NCI-H2171 (cell line): ENCODE data around the gene PTPRT.
A peak's percentile ranks its signal among the peaks of the same experiment; 100 is the strongest.

Experiments
- DNase-seq: peaks from one replicate; lab custom pipeline; 2025; lab: John Stamatoyannopoulos, UW

PTPRT gene

DNA sequence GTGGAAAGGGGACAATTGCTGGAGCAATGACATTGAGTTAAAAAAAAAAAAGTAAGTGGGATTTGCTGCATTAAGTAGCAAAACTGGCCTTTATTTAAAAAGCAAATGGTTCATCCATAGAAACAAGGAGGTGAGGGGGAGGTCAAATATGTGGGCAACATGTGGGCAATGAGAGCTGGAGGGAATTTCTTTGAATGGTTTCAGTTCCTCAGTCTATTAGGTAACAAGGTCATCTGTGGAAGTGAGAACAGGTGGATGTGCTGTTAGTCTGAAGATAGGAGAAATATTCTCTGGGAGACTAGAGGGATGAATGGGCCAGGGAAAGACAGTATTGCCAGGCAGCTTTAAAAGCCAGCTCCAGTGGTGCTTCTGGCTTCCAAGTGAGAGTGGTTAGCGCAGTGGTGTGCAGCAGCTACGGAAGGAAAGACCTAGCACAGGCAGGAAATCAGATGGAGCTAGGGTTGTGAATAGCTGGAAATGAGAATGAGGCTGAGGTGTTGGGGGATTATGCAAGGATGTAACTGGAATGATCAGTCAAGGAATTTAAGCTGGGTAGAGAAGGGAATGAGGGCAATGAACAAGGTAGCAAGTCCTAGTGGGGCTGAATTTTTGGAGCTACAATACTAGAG, 727.6 kb downstream of the PTPRT start:
- no peak for DNase-seq

DNA sequence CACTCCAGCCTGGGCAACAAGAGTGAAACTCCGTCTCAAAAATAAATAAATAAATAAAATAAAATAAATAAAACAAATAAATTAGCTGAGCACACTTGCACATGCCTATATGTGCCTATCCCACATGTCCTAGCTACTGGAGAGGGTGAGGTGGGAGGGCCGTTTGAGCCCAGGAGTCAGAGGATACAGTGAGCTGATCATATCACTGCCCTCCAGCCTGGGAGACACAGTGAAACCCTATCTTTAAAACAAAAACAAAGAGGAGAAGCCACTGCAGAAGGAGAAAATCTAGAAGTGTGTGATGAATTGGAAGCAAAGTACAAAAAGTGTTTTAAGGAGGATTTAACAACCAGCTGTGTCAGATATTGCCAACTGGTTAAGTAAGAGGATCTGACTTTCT, 728.4 kb downstream of the PTPRT start:
- no peak for DNase-seq

DNA sequence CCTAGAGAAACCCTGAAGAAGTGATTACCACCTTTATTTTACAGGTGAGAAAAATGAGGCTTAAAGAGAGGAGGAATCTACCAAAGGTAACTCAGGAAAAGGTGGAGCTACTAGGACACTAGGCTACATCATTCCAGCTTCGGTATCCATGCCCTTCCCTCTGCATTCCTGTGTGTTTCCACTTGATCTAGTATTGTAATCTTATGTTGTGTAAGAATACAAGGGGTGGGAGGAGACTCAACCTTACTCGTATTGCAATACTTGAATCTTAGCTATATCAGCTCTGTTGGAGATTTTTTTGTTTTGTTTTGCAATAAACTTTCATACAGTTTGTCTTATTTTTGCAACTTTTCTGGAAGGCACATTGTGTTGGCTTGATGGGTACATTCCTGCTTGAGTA, 742.4 kb downstream of the PTPRT start:
- DNase-seq, result no peak

DNA sequence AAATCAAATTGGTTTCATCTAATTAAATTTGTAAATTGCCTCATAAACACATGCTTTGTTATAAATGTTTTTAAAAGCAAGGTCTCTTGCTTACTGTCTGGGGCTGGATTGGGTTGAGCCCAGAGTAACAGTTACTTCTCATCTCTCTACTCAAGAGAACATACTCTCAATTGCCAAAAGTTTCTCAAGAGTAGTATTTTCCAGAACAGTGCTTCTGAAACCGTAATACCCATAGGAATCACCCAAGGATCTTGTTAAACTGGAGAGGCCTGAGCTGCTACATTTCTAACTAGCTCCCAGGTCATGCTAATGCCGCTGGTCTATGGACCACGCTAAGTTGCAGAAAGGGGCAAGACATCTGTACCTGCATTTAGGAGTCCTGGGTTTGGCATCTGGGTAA, 744.9 kb downstream of the PTPRT start:
- no peak for DNase-seq

DNA sequence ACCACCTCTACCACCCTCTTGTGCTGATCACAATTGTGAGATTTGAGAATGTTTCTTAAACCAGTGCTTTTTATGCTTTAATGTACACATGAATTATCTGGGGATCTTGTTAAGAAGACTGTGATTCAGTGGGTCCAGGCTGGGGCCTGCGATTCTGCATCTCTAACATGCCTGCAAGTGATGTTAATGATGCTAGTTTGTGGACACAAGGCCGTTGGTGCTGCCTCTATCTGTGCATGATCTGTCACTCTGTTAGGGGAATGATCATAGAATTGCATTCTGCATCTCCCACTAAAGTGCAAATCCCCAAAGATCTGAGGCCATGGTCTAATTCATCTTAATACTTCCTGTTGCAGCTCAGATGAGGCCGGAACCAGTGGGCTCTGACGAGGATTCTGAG, 746.5 kb downstream of the PTPRT start:
- DNase-seq, result no peak

DNA sequence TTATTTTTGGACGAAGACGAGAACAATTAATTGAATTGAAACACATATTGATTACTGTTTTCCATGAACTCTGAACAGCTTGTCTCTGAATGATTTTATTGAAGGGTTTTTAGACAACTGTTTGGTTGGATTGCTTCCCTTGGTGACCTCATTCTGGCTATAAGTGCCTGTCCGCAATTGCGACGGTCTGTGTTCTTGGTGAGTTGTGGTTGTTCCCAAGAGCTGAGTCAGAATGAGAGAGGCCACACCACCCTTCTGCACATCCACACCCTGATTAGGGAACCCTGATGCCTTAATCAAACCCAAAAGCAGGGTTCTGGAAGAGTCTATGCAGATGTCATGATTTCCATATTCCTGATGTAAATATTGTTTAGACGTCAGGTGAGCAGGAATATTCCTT, 747.0 kb downstream of the PTPRT start:
- no peak for DNase-seq

DNA sequence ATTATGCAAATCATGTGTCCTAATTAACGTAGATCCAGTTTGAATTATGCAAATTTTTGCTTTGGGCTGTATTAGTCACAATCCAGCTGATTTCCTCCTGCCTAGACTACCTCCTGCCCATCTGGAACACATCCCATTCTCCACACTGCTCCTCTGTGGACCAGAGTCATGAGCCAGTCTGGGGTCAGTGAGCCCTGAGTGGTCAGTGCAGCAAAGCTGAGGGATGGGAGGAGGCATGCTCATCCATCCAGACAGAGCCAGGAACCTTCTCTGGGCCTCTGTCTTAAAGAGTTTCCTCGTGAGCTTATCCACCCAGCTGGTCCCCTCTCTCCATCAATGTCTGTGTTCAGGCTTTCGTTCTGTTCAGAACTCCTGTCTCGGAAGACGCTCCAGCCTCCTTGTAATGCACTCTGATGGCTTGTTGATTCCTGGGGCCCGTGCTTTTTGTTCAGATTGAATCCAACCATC, 747.8 kb downstream of the PTPRT start:
- no peak for DNase-seq

DNA sequence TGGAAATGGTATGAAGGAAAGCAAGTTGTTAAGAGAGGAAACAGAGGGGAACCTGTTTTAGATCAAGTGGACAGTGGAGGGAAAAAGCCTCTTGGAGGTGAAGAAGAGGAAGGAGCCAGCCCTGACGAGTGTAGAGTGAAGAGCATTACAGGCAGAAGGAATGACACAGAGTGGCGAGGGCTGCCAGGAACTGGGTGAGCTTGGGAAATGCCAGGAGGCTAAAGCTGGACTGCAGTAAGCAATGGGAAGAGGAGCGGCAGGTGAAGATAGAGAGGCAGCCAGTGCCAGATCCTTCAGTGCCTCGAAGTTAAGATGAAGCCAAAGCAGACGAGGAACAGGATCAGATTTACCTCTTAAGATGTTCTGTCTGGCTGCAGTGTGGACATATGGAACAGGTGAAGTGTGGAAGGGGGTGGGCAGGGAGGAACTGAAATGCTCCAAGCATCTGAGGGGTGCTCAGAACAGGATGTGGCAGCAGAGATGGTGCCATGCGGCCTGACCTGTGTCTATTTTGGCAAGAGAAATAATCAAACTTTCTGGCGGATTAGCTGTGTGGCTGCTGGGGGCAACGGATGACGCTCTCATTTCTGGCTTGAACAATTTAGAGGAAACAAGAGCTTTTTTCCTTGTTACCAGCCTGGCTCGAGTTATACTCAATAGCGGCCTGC, 748.4 kb downstream of the PTPRT start:
- no peak for DNase-seq

DNA sequence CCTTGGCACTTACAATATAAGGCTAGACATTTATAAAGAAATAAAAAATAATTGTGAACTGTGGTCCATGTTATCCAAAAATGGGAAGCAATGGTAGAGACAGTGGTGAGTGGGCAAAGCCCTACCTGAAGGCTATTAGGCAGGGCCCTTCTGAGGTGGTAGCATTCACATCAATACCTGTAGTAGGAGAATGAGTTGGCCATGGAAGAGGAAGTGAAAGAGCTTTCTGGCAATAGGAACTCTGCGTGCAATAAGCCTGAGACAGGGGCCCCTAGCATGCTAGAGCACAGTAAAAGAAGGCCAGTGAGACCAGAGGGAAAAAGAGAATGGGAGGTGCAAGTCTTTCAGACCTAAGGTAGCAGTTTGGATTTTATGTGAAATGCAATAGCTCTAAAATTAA, 754.5 kb downstream of the PTPRT start:
- DNase-seq, result no peak

DNA sequence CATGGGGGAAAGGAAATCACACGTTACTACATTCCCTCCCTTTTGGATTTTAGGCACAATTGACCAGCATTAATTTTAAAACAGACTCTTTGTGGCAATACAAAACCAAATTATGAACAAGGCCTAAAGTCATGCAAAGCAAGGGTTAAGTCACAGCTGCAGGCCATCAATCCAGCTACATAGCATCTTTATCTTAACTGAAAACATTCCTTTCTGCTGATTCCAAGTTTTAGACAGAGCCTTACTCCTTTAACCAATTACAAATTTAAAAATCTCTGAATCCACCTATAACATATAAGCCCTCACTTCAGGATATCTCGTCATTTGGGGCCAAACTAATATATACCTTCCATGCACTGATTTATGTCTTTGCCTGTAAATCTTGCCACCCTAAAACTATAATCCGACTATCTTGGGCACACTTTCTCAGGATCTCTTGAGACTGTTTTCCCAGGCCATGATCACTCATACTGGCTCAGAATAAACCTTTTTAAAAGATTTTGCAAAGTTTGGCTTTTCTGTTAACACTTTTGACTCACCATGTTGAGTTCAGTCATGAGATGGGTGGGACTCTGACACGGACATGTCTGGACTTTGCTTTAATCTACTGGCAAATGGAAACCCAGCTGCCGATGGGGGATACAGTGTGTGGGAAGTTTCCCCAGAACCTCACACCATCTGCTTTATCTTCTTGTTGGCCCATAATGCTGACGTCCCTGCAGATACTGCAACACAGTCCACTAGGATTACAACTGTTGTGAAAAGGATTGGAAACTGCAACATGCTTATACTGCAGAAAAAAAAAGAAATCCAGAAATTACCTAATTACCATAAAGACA, 757.0 kb downstream of the PTPRT start:
- DNase-seq, result no peak

DNA sequence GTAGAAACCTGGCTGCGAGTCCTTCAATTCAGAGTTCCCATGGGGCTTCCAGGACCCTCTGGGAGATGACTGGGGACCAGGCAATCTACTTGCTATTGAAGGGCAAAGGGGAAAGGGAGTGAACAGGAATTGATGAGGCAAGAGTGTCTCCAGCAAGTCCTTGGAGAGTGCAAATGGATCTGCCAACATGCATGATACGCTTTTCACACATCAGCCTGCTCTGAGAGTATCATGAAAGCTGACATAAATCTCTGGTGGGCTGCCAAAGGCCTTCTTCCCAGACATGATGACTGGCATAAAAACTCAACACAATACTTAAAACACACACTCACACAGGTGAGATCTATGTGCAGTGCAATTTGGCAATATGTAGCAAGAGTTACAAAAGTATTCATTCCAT, 759.1 kb downstream of the PTPRT start:
- no peak for DNase-seq

DNA sequence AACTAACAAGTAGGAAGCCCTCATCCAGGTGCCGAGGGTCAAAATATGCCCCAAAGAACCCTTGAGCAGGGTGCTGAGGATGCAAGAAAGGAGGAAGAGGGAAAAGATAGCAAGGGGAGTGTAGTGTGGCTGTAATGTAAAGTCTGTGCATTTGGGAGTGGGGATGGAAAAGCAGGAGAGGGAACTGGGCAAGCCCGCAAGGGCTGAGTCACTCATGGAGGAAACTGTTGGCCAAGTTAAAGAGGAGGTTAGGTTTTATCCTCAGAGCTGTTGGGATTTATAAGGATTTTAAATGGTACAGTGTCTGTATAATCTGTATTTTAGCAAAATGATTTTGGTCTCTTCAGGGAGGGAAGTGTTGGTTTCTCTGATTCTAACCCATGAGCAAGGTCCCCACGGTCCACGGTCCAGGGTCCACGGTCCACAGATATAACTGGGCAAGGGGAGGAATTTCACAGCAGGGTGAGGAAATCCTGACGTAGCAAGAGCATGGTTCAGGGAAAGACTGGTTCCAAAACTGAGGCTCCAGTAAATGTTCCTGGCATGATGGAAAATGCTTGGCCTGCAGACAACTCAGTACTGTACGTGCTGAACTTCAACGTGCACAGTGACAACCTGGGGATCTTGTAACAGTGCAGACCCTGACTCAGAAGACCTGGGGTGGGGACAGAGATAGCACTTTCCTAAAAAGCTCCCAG, 759.8 kb downstream of the PTPRT start:
- DNase-seq, result no peak

DNA sequence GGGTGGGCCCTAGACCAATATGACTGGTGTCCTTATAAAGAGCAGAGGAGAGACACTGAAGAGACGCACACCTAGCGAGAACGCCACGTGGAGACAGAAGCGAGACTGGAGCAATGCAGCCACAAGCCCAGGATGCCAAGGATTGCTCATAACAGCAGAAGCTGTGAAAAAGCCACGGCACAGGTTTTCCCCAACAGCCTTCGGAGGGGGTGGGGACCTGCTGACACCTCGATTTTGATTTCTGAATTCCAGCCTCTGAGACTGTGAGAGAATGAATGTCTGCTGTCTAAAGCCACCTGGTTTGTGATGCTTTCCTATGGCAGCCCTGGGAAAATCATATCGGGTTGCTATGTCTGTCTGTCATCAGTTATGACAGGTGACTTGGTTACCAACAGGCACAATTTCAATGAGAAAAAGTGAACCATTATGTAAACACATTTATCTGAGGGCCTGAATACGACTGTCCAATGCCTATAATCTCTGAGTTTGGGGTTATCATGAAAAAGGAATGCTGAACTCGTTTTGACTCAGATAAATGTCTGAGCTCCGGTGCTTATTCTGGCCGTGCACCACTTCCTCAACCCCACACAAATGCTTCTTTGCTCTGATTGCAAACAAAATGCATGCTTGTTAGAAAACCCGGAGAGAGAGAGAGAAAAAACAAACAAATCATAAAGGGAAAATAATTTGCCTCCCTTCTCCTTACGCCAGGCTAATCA, 769.7 kb downstream of the PTPRT start:
- no peak for DNase-seq

DNA sequence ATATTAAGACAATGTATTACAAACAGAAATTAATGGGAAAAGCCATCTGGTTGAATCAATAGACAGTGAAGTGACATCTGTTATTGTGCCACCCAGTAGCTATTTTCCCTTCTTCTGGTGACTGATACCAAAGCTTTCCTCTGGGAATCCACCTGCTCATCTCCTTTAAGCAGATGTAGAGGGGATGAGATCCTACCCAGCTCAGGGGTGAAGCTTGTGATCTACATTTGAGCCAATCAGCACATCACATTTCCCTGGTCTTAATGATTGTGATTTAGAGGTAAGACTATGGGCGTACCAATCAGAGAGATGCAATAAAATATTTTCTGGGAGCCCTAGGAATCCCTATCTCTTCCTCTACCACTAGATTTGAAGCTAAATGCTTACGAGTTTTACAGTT, 782.9 kb downstream of the PTPRT start:
- DNase-seq, result peak; percentile 68

DNA sequence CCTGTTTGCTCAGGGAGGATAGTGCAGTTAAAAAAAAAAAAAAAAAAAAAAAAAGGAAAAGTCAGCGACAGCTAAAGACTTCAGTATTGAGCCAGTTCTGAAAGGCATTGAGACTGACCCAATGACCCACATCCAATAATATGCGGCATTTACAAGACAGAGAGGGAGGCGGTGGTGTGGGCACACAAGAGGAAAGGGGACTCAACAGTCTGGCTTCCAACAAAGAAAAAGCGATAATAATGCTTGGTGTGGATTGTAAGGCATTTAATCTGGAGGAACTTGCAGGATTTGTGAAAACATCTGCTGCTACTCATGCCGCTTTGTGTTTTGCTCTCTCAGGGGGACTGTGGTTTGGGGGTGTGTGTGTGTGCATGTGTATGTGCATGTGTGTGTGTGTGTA, 787.3 kb downstream of the PTPRT start:
- no peak for DNase-seq

DNA sequence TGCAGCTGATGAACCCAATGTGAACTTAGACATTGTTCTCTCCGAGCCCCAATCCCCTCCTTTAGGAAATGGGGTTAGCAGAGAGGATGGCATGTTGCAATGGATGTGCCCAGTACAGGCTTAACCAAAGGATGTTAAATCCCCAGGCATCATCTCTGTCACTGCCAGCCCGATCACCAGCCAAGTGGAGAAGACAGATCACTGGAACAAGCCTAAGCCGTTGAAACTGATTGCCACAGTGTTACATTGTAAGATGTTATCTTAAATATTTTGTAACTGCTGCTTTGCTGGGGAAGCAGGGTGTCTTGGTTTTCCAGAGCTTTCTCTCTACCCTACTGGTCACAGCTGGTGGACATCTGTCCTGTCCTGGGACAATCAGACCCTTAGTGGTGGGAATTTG, 788.1 kb downstream of the PTPRT start:
- no peak for DNase-seq

DNA sequence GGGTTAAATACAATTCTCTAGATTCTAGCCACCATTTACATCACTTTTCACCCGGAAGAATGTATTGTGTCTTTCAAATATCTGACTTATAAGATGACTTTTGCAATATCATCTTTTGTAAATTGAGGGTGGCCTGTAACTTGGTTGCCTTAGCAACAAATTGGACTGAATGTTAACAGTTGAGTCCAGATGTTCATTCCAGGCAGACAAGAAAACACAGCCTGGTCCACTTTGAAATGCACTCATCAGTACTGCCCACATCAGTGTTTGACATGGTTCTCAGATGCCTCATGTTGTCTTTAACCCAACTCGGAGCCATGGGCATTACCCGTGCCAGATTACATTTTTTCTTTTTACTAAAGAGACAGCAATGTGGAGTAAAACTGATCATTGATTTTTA, 789.9 kb downstream of the PTPRT start:
- DNase-seq, result no peak

DNA sequence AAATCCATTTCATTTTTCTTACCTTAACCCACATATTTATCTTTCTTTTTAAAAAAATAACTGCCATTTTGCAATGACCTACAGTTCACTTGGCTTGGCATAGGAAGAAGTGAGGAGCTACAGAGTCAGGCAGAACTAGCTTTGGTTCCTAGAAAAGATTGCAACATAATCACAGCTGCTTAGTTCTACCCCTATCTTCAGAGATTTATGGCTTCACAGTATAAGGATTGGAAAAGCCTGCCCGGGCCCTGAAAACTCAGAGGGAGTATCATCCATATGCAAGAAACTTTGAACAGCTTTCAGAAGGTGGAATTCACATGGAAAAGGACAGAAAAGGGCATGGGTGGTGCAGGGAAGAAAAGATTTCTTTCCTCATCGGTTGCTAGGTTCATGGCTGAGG, 797.3 kb downstream of the PTPRT start:
- DNase-seq, result no peak

DNA sequence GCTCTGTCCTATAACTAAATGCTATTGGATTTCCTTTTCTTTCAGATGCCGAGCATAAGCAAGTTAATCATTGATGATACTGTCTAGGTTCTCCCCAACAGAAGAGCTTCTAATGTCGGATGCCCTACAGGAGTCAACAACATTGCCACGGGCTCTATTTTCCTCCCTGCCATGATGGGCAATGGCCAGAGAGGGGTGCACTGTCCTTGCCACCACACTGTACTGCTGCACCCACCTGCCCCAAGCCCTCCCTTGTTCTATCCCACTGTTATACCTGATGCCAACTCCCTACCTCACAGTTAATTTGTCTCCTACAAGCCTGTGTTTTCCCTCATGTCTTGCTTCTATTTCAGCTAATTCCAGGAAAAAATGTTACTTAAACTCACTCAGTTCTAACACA, 797.9 kb downstream of the PTPRT start:
- no peak for DNase-seq

DNA sequence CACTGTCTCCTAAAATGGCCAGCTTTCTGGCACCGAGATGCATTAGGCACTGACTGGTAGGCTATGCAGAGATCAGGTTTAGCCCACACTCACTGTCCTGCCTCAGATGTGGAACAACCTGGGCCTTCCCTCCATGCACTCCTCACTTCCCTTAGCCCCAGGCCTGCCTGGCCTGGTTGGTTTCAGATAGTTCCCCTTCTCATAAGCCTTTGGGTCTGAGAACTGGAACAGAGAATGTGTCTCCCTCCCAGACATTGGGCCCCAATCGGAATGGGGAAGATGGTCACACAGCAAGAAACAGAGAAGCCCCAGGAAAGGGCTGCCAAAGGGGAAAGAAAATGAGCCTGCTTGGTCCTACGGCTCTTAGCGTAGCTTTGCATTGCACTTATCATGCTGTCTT, 809.4 kb downstream of the PTPRT start:
- no peak for DNase-seq

DNA sequence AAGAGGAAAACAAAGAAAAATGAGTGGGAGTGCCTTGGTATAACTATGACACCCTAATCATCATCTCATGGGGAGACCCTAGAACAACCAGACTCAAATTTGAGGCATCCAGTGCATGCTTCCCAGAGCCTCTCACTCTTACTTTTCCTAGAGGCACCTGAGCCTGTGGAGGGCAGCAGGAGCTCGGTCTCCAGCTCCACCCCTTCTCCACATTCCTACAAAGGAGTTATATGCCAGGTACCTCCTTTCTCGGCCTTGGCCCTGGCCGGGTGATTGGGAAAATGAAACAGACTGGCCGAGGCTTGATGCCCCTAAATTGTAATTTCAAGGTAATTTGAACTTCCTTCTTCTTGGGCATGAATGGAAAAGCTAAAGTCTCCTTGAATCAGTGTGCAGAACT, 810.3 kb downstream of the PTPRT start:
- DNase-seq, result no peak

DNA sequence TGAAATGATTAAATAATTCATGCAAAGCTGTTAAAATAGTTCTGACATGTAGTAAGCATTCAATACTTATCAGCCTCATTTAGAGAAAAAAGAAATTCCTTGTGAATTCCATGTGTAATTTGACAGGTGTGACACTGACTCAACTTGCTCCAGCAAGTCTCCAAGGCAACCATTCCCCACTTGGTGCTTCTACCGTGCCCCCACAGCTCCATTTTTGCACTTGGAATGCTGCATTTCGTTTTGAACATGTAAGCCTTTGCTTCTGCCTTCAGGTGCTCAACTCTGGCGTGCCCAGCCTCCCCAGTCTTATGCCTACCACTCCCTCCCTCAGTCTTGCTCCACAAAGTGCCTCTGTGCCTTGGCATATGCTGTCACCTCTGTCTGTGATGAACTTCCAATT, 810.9 kb downstream of the PTPRT start:
- no peak for DNase-seq
